Transverse colon (tissue), 4 donors: ENCODE results near the gene E2F2. TPM values are rescaled to one million over a fixed set of nuclear protein-coding genes. Genes with fewer than 3 reads are reported as not detected.
A peak's percentile ranks its signal among the peaks of the same experiment; 100 is the strongest.

Experiments
- DNase-seq: peaks from one replicate; pipeline ENCODE4 v3.0.0-alpha.2; 2019
- H3K27ac ChIP-seq, 4 donors: fragments of 200-600 bp; sonication (generic); 2 replicates each; pipeline ENCODE4 v1.5.1; 2016 to 2018; ENCODE audit warnings: inconsistent platforms in 4 of 4
- H3K27me3 ChIP-seq: fragments of 200-600 bp; sonication (generic); 2 replicates; pipeline ENCODE4 v1.5.1; 2017; ENCODE audit warnings: inconsistent platforms
- H3K36me3 ChIP-seq, 4 donors: fragments of 200-600 bp; sonication (generic); 2 replicates each; pipeline ENCODE4 v1.5.1; 2017 to 2019; ENCODE audit warnings: inconsistent platforms in 4 of 4
- H3K4me1 ChIP-seq, 4 donors: fragments of 200-600 bp; sonication (generic); 2 replicates each; pipeline ENCODE4 v1.5.1; 2017 to 2020; ENCODE audit warnings: inconsistent platforms in 4 of 4
- H3K4me3 ChIP-seq, 4 donors: fragments of 200-600 bp; sonication (generic); 1 replicate in 1 of 4; 2 replicates in 3 of 4; pipeline versions ENCODE4 v1.5.1 to v1.6.1; 2017 to 2019; ENCODE audit warnings: inconsistent platforms in 4 of 4
- H3K9me3 ChIP-seq, 2 donors: fragments of 200-600 bp; sonication (generic); 2 replicates each; pipeline ENCODE4 v1.5.1; 2017 to 2019; ENCODE audit warnings: inconsistent platforms in 2 of 2
- CTCF ChIP-seq, 5 experiments: fragments of 200-600 bp in 3 of 5; fragments of 450-650 bp in 2 of 5; sonication (generic) in 3 of 5; IDR thresholded peaks; 1 replicate in 2 of 5; 2 replicates in 3 of 5; pipeline ENCODE4 v1.5.1; 2016 to 2017; ENCODE audit warnings: antibody characterized with exemption in 5 of 5, inconsistent platforms in 3 of 5, mild to moderate bottlenecking in 2 of 5, moderate library complexity in 1 of 5
- EP300 ChIP-seq: sonication (generic); formaldehyde crosslinking; IDR thresholded peaks from one replicate; pipeline ENCODE4 v1.6.1; 2017; ENCODE audit warnings: antibody characterized with exemption, low read depth
- POLR2A ChIP-seq: fragments of 450-650 bp; IDR thresholded peaks from one replicate; pipeline ENCODE4 v1.6.1; 2016; ENCODE audit warnings: antibody characterized with exemption, mild to moderate bottlenecking, moderate library complexity
- POLR2AphosphoS5 ChIP-seq, 3 donors: sonication (generic); formaldehyde crosslinking; IDR thresholded peaks; one replicate each; pipeline ENCODE4 v1.6.1; 2016; ENCODE audit warnings: antibody characterized with exemption in 3 of 3
- WGBS, 2 donors: methylation state at CpG; one replicate each; pipeline ENCODE4 v1.1.5; 2018; ENCODE audit warnings: low coverage in 1 of 2; 5-methylcytosine and 5-hydroxymethylcytosine counted together
- in situ Hi-C, 4 donors: fragments of 200-750 bp; cut with MboI; loops; one replicate each; pipeline versions ENCODE4 v1.15.0 to v1.15.1; 2017; ENCODE audit warnings: low sequenced_read_pairs in 3 of 4, low pct_ligation_motif_present in 1 of 4, low pct_unique_long_range_greater_than_20kb in 1 of 4
- intact Hi-C: fragments of 100-400 bp; cut with DNase I; formaldehyde crosslinking; loops from one replicate; pipeline ENCODE4 v1.15.1; 2023; ENCODE audit warnings: low total_unique reads
- total RNA-seq, 4 donors: library from RNA; depleted of rRNA; stranded (reverse); fragments of >200 nt; gene quantifications; one replicate each; pipeline ENCODE4 v1.1.0, GENCODE V29; 2016

The E2F2 gene
- total RNA-seq, 4 donors from 2014 or later: 6.7 to 11.6 (median 8.9) TPM

GRCh38 chr1:23483321-23484252 lies 47.4 kb downstream of the E2F2 start, which contains the start of gene ASAP3:
Gene ASAP3 (minus strand): TSS chr1:23484179. CDS start chr1:23484133, 46 bp downstream.
- 2 to 4% methylated on average over 9 to 32 of the region's 84 CpGs for WGBS, 2 donors
- in situ Hi-C loops: loop anchor here in 1 of 4 donors (10.0 kb wide), 1 partner anchor 51 kb away; the partner anchor contains the start of gene E2F2

GRCh38 chr1:23481904-23482303 lies 49.1 kb downstream of the E2F2 start:
- no peak overlapping the region for H3K27ac ChIP-seq
- intact Hi-C loops: no loop called here
- H3K36me3 ChIP-seq: no peaks in the 10 kb centered on the region
- in situ Hi-C loops: loop anchor here in 1 of 4 donors (10.0 kb wide), 1 partner anchor 53 kb away; the partner anchor contains the start of gene E2F2
- TF ChIP-seq EP300: no peak
- TF ChIP-seq POLR2A: no peak
- TF ChIP-seq CTCF (IDR thresholded peaks at IDR 0.05): no peak
- no peak for TF ChIP-seq POLR2AphosphoS5 (IDR thresholded peaks at IDR 0.05)
- H3K4me3 ChIP-seq: no peak overlapping the region
- H3K4me1 ChIP-seq: peaks cover 0 to 23% (median 20%) of the 10 kb centered on the region in 4 donors
- DNase-seq: no peak
- no peaks in the 10 kb centered on the region for H3K27me3 ChIP-seq
- WGBS, 2 donors: 93 to 95% methylated on average over 3 to 6 of the region's 6 CpGs
- H3K9me3 ChIP-seq: no peaks in the 10 kb centered on the region

More at GRCh38 chr1:23483321-23484252, 47.4 kb downstream of the E2F2 start, which contains the start of gene ASAP3:
- Histone ChIP-seq H3K36me3 (no peaks in the 10 kb centered on the region), H3K4me3 (peak within 1 kb of the TSS; percentile 78 to 98 (median 86)), H3K27me3 (no peaks in the 10 kb centered on the region), H3K9me3 (no peaks in the 10 kb centered on the region), H3K4me1 (peaks cover 0 to 23% (median 20%) of the 10 kb centered on the region in 4 donors), H3K27ac (peak within 1 kb of the TSS; percentile 89 to 95 (median 93))
- no peak for TF ChIP-seq EP300
- TF ChIP-seq CTCF (IDR thresholded peaks at IDR 0.05): peak in 4 of 5 experiments; percentile 12 to 48 (median 28)
- peak in 2 of 3 donors; percentile 38 to 59 for TF ChIP-seq POLR2AphosphoS5 (IDR thresholded peaks at IDR 0.05)
- peak; percentile 36 for DNase-seq
- intact Hi-C loops: no loop called here

- DNase-seq: no peak
- H3K36me3 ChIP-seq: no peaks in the 10 kb centered on the region
- H3K27ac ChIP-seq: no peak overlapping the region
- WGBS, 2 donors: 72 to 82% methylated on average over 4 to 7 of the region's 7 CpGs
- H3K9me3 ChIP-seq: no peaks in the 10 kb centered on the region
- H3K27me3 ChIP-seq: no peaks in the 10 kb centered on the region
- intact Hi-C loops (no loop called here), in situ Hi-C loops (loop anchor here in 1 of 4 donors (10.0 kb wide), 1 partner anchor 54 kb away; the partner anchor contains the start of gene E2F2)
- peaks cover 0 to 23% (median 20%) of the 10 kb centered on the region in 4 donors for H3K4me1 ChIP-seq
- no peak overlapping the region for H3K4me3 ChIP-seq
- no peak for TF ChIP-seq POLR2A
Measured at GRCh38 chr1:23481026-23481597, 49.9 kb downstream of the E2F2 start.

GRCh38 chr1:23480187-23481025 lies 50.6 kb downstream of the E2F2 start:
- 82 to 95% methylated on average over 4 of the region's 4 CpGs for WGBS, 2 donors
- H3K4me1 ChIP-seq: peaks cover 0 to 23% (median 20%) of the 10 kb centered on the region in 4 donors
- no peak for DNase-seq
- H3K4me3 ChIP-seq: no peak overlapping the region
- H3K36me3 ChIP-seq: no peaks in the 10 kb centered on the region
- TF ChIP-seq EP300: no peak
- no peak for TF ChIP-seq CTCF (IDR thresholded peaks at IDR 0.05)
- TF ChIP-seq POLR2A: no peak
- no peak for TF ChIP-seq POLR2AphosphoS5 (IDR thresholded peaks at IDR 0.05)
- H3K27me3 ChIP-seq: no peaks in the 10 kb centered on the region
- peak overlapping the region in 1 of 4 donors; percentile 5 for H3K27ac ChIP-seq
- no peaks in the 10 kb centered on the region for H3K9me3 ChIP-seq
- in situ Hi-C loops: loop anchor here in 1 of 4 donors (10.0 kb wide), 1 partner anchor 54 kb away; the partner anchor contains the start of gene E2F2
- intact Hi-C loops: no loop called here
